H9 (cell line): ENCODE measurements around the gene TMEM98. TPM values are rescaled to one million over a fixed set of nuclear protein-coding genes. Genes with fewer than 3 reads are reported as not detected.

Experiments used
- DNase-seq: peaks from one replicate; pipeline ENCODE4 v3.0.0-alpha.2; 2017
- H2AFZ ChIP-seq: one replicate; pipeline ENCODE4 v1.6.1; 2013; ENCODE audit warnings: mild to moderate bottlenecking, low read length, control low read depth, moderate library complexity
- H2AK5ac ChIP-seq: 2 replicates; pipeline ENCODE4 v1.6.1; 2013; ENCODE audit warnings: low read length, control low read depth, mixed read lengths; ENCODE audit not compliant: insufficient read length
- H2BK120ac ChIP-seq: one replicate; pipeline ENCODE4 v1.6.1; 2013; ENCODE audit warnings: low read depth, mild to moderate bottlenecking, low read length, control low read depth, inconsistent platforms; ENCODE audit not compliant: poor library complexity, severe bottlenecking
- H2BK12ac ChIP-seq: 2 replicates; pipeline ENCODE4 v1.6.1; 2013; ENCODE audit warnings: low read length, control low read depth, mixed read lengths, low read depth; ENCODE audit not compliant: insufficient read length
- H2BK15ac ChIP-seq: 2 replicates; pipeline ENCODE4 v1.6.1; 2013; ENCODE audit warnings: low read depth, low read length, control low read depth
- H2BK20ac ChIP-seq: one replicate; pipeline ENCODE4 v1.6.1; 2013; ENCODE audit warnings: low read depth, mild to moderate bottlenecking, low read length, control low read depth, inconsistent platforms; ENCODE audit not compliant: poor library complexity, severe bottlenecking
- H2BK5ac ChIP-seq: 2 replicates; pipeline ENCODE4 v1.6.1; 2013; ENCODE audit warnings: low read length, control low read depth, mixed read lengths; ENCODE audit not compliant: insufficient read length
- H3K14ac ChIP-seq: 2 replicates; pipeline ENCODE4 v1.6.1; 2013; ENCODE audit warnings: low read length, control low read depth; ENCODE audit not compliant: insufficient read depth
- H3K18ac ChIP-seq: 2 replicates; pipeline ENCODE4 v1.6.1; 2013; ENCODE audit warnings: low read depth, mild to moderate bottlenecking, mixed read lengths, low read length, control low read depth; ENCODE audit not compliant: insufficient read length
- H3K23ac ChIP-seq: 2 replicates; pipeline ENCODE4 v1.6.1; 2013; ENCODE audit warnings: low read length, control low read depth, mixed read lengths, low read depth; ENCODE audit not compliant: insufficient read length
- H3K23me2 ChIP-seq: 2 replicates; pipeline ENCODE4 v1.6.1; 2013; ENCODE audit warnings: low read depth, mild to moderate bottlenecking, mixed read lengths, low read length, control low read depth; ENCODE audit not compliant: insufficient read length, poor library complexity, severe bottlenecking
- H3K27ac ChIP-seq: 2 replicates; pipeline ENCODE4 v1.5.1; 2013; ENCODE audit warnings: low read length, control low read depth, mixed read lengths, low read depth; ENCODE audit not compliant: insufficient read length
- H3K27me3 ChIP-seq: 2 replicates; pipeline ENCODE4 v1.6.1; 2013; ENCODE audit warnings: low read length, control low read depth, inconsistent platforms; ENCODE audit not compliant: insufficient read depth
- H3K4ac ChIP-seq: 2 replicates; pipeline ENCODE4 v1.6.1; 2013; ENCODE audit warnings: low read depth, mild to moderate bottlenecking, control low read depth, inconsistent platforms, low read length, moderate library complexity
- H3K4me1 ChIP-seq: 2 replicates; pipeline ENCODE4 v1.6.1; 2013; ENCODE audit warnings: low read length, control low read depth, inconsistent platforms; ENCODE audit not compliant: insufficient read depth
- H3K4me2 ChIP-seq: 2 replicates; pipeline ENCODE4 v1.6.1; 2013; ENCODE audit warnings: low read length, control low read depth, mixed read lengths; ENCODE audit not compliant: insufficient read length, insufficient read depth
- H3K56ac ChIP-seq: 2 replicates; pipeline ENCODE4 v1.6.1; 2013; ENCODE audit warnings: low read depth, mild to moderate bottlenecking, mixed read lengths, low read length, control low read depth; ENCODE audit not compliant: insufficient read length
- H3K79me1 ChIP-seq: 2 replicates; pipeline ENCODE4 v1.6.1; 2013; ENCODE audit warnings: low read depth, mild to moderate bottlenecking, moderate library complexity, low read length, control low read depth, inconsistent platforms; ENCODE audit not compliant: insufficient read depth, poor library complexity, severe bottlenecking
- H3K79me2 ChIP-seq: 2 replicates; pipeline ENCODE4 v1.6.1; 2013; ENCODE audit warnings: low read length, control low read depth, inconsistent platforms; ENCODE audit not compliant: insufficient read depth
- H3K9ac ChIP-seq: 2 replicates; pipeline ENCODE4 v1.6.1; 2013; ENCODE audit warnings: low read length, control low read depth, mixed read lengths; ENCODE audit not compliant: insufficient read length; ENCODE audit errors: extremely low read depth
- H3K9me3 ChIP-seq: one replicate; pipeline ENCODE4 v1.6.1; 2013; ENCODE audit warnings: low read depth, low read length, inconsistent platforms; ENCODE audit not compliant: control insufficient read depth
- H3T11ph ChIP-seq: one replicate; pipeline ENCODE4 v1.6.1; 2013; ENCODE audit warnings: mild to moderate bottlenecking, low read length, control low read depth, inconsistent platforms
- H4K20me1 ChIP-seq: one replicate; pipeline ENCODE4 v1.6.1; 2013; ENCODE audit not compliant: control insufficient read depth, insufficient read length, insufficient read depth
- H4K5ac ChIP-seq: 2 replicates; pipeline ENCODE4 v1.6.1; 2013; ENCODE audit warnings: low read depth, mild to moderate bottlenecking, mixed read lengths, low read length, control low read depth; ENCODE audit not compliant: insufficient read length
- H4K8ac ChIP-seq: replicated peaks from 2 replicates; pipeline ENCODE4 v1.6.1; 2013; ENCODE audit warnings: low read length, control low read depth, mixed read lengths, low read depth; ENCODE audit not compliant: insufficient read length
- H4K91ac ChIP-seq: 2 replicates; pipeline ENCODE4 v1.6.1; 2013; ENCODE audit warnings: low read depth, mild to moderate bottlenecking, moderate library complexity, mixed read lengths, low read length, control low read depth; ENCODE audit not compliant: insufficient read length
- H3K27ac Mint-ChIP-seq, 3 experiments: 2 replicates in 2 of 3; 3 replicates in 1 of 3; pipeline ENCODE4 v1.8.0; 2020 to 2021; ENCODE audit warnings: mixed read lengths in 3 of 3, mild to moderate bottlenecking in 1 of 3, moderate library complexity in 1 of 3
- H3K27me3 Mint-ChIP-seq: 2 replicates; pipeline ENCODE4 v1.8.0; 2021; ENCODE audit warnings: low read depth, mild to moderate bottlenecking, moderate library complexity, mixed read lengths
- H3K36me3 Mint-ChIP-seq, 3 experiments: 2 replicates in 2 of 3; 3 replicates in 1 of 3; pipeline ENCODE4 v1.8.0; 2020 to 2021; ENCODE audit warnings: low read depth in 3 of 3, mixed read lengths in 3 of 3; ENCODE audit not compliant: insufficient read depth in 1 of 3
- H3K4me1 Mint-ChIP-seq, 2 experiments: 2 replicates each; pipeline ENCODE4 v1.8.0; 2020; ENCODE audit warnings: mixed read lengths in 2 of 2
- H3K4me3 Mint-ChIP-seq, 2 experiments: 2 replicates in 1 of 2; 3 replicates in 1 of 2; pipeline ENCODE4 v1.8.0; 2020 to 2021; ENCODE audit warnings: mild to moderate bottlenecking in 2 of 2, mixed read lengths in 2 of 2, moderate library complexity in 1 of 2
- H3K9me3 Mint-ChIP-seq, 2 experiments: 2 replicates in 1 of 2; 3 replicates in 1 of 2; pipeline ENCODE4 v1.8.0; 2020; ENCODE audit warnings: mild to moderate bottlenecking in 2 of 2, mixed read lengths in 2 of 2, moderate library complexity in 1 of 2
- CTCF ChIP-seq: fragments of 200-600 bp; sonication (generic); conservative IDR thresholded peaks from 3 replicates; pipeline ENCODE4 v1.8.0; 2021; ENCODE audit warnings: antibody characterized with exemption, mild to moderate bottlenecking
- WGBS: extraction: QIAGEN DNeasy Blood & Tissue Kit; methylation state at CpG from one replicate; pipeline ENCODE4 v1.1.7; 2013; ENCODE audit warnings: missing lambda C conversion rate, low lambda C conversion rate, mixed read lengths; ENCODE audit not compliant: insufficient read length; ENCODE audit errors: extremely low coverage; 5-methylcytosine and 5-hydroxymethylcytosine counted together
- total RNA-seq: library from RNA; stranded (reverse); gene quantifications from 2 replicates; pipeline ENCODE4 v1.2.1, GENCODE V29; 2021

The TMEM98 gene
- total RNA-seq, 1 experiment from 2014 or later = 78.4 TPM

- WGBS = no CpG with 5 or more reads among the region's 6 CpGs
- Histone ChIP-seq H4K5ac (no peak overlapping the region), H3K27me3 (no peaks in the 10 kb centered on the region), H3K4me2 (no peak overlapping the region), H2AFZ (no peak overlapping the region), H3K23ac (no peak overlapping the region), H2BK5ac (no peak overlapping the region), H3K79me1 (no peaks in the 10 kb centered on the region), H3K4ac (no peak overlapping the region), H4K8ac (no peak overlapping the region), H4K91ac (no peak overlapping the region), H2AK5ac (no peak overlapping the region), H3K4me1 (no peaks in the 10 kb centered on the region), H3K9me3 (no peaks in the 10 kb centered on the region), H3K23me2 (peaks cover 8% of the 10 kb centered on the region), H3K18ac (no peak overlapping the region), H3T11ph (no peak overlapping the region), H3K56ac (no peak overlapping the region), H2BK12ac (no peak overlapping the region), H2BK120ac (no peak overlapping the region), H4K20me1 (no peaks in the 10 kb centered on the region), H3K27ac (no peak overlapping the region), H3K9ac (no peak overlapping the region), H2BK20ac (no peak overlapping the region), H3K79me2 (no peaks in the 10 kb centered on the region), H3K14ac (no peak overlapping the region), H2BK15ac (no peak overlapping the region)
- Mint-ChIP-seq H3K4me1 (peaks cover 14 to 20% of the 10 kb centered on the region in 2 experiments), H3K27ac (no peak overlapping the region), H3K9me3 (no peaks in the 10 kb centered on the region), H3K36me3 (no peaks in the 10 kb centered on the region; a peak in 1 of 7 replicates), H3K27me3 (peaks cover 5% of the 10 kb centered on the region; the same call in 1 of the 2 replicates), H3K4me3 (no peak overlapping the region)
- DNase-seq = no peak
- no peak for TF ChIP-seq CTCF
Observed at GRCh38 chr17:32880671-32881453, 47.1 kb upstream of the TMEM98 start.
